Measurements from ENCODE around the gene NDST3.
A peak's percentile ranks its signal among the peaks of the same experiment; 100 is the strongest.

NDST3 gene

DNA sequence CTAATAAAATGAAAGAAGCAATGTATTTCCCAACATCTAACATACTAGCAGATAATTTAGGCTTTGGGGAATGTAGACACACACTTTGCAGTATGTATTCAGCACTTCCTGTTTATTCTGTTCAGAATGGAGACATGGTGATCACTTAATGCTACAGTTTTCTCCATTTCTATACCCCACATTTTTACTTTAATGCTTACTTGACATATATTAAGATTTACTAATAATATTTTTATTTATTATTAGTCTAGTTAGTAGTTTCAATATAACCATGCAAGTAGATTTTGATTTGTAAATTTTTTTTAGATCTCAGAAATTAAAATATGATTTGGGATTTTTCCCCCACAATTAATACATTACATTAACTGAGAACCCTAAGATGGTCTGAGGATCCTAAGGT, 220.1 kb downstream of the NDST3 start:
- no peak for TF ChIP-seq GATA2 (IDR thresholded peaks at IDR 0.05; ENCODE audit: low read depth, low read length)
- TF ChIP-seq GATA3 (IDR thresholded peaks at IDR 0.05; ENCODE audit: low read depth, low read length): no peak

DNA sequence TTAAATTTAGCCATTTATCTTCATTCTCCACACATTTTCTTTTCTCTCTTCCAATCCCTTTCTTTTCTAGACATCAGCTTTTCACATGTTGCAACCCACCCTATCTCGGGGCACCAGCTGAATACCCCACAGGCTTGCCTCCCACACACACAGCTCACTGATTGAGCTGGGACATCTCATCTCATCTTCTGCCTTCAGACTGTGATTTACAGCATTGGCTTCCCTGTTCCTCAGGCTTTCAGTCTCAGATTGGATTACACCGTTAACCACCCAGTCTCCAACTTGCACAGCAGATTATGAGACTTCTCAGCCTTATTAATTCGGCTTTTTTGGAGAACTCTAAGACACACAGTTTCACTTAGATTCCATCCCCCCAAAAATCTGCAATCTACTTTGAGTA, 224.8 kb downstream of the NDST3 start:
- TF ChIP-seq GATA2 (IDR thresholded peaks at IDR 0.05; ENCODE audit: low read depth, low read length) (no peak), GATA3 (IDR thresholded peaks at IDR 0.05; ENCODE audit: low read depth, low read length) (no peak)

DNA sequence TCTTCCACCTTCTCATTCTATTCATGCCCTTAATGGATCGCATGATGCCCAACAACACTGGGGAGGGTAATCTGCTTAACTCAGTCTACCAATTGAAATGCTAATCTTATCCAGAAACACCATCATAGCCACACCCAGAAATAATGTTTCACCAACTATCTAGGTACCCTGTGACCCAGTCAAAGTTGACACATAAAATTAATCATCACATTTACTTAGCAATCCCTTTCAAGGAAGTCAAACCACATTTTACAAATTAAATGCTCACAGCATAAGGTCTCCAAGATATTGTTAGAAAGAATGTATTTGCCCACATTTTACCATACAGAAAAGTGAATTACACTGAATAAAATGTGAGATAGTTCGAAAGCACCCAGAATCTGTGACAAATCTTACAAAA, 226.0 kb downstream of the NDST3 start:
- TF ChIP-seq GATA3 (IDR thresholded peaks at IDR 0.05; ENCODE audit: low read depth, low read length) (no peak), GATA2 (IDR thresholded peaks at IDR 0.05; ENCODE audit: low read depth, low read length) (no peak)

DNA sequence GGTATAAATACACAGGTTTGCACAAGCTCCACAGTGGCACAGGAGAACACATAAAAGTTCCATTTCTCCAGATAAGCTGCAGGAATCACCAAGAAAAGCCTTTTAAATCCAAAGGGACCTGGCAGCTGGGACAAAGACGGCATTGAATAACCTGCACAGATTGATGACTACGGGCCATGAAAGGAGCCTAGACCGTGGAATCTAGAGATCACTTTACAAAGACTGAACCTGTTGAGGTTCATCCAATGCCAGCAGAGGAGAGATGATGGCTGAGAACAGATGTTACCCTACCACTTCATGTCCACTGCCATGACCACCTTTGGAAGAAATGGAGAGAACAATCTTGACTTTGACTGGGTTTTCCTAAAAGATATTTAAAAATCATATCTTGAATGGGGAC, 229.8 kb downstream of the NDST3 start:
- TF ChIP-seq GATA2 (IDR thresholded peaks at IDR 0.05; ENCODE audit: low read depth, low read length) (no peak), GATA3 (IDR thresholded peaks at IDR 0.05; ENCODE audit: low read depth, low read length) (no peak)

DNA sequence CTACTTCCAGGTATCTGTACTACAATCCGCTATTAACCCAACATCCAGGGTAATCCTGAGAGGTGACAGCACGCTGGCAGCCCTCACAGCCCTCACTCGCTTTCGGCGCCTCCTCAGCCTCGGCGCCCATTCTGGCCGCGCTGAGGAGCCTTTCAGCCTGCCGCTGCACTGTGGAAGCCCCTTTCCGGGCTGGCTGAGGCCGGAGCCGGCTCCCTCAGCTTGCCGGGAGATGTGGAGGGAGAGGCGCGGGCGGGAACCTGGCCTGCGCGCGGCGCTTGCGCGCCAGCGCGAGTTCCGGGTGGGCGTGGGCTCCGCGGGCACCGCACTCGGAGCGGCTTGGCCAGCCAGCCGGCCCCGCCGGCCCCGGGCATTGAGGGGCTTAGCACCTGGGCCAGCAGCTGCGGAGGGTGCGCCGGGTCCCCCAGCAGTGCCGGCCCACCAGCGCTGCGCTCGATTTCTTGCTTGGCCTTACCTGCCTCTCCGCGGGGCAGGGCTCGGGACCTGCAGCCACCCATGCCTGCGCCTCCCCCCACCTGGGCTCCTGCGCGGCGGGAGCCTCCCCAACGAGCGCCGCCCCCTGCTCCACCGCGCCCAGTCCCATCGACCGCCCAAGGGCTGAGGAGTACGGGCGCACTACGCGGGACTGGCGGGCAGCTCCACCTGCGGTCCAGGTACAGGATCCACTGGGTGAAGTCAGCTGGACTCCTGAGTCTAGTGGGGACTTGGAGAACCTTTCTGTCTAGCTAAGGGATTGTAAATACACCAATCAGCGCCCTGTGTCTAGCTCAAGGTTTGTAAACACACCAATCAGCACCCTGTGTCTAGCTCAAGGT, 231.2 kb downstream of the NDST3 start:
- TF ChIP-seq GATA3 (IDR thresholded peaks at IDR 0.05; ENCODE audit: low read depth, low read length): no peak
- TF ChIP-seq GATA2 (IDR thresholded peaks at IDR 0.05; ENCODE audit: low read depth, low read length): no peak

DNA sequence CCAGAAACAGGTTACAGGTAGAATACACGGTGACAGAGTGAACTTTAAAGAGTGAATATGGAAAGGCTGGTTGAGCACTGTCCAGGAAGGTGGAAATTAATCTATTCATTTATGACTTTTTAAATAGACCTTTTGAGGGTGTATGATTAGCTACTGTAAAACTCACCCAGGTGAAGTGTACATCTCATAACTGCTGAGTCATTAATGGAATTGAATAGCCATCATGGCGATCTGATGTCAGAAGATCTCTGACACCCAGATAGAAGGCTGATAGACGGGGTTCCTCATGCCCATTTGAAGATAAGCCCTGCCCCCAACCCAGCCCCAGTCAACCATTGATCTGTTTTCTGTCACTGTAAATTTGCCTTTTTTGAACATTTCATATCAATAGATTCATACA, 234.5 kb downstream of the NDST3 start:
- TF ChIP-seq GATA2 (IDR thresholded peaks at IDR 0.05; ENCODE audit: low read depth, low read length): no peak
- TF ChIP-seq GATA3 (IDR thresholded peaks at IDR 0.05; ENCODE audit: low read depth, low read length): no peak

DNA sequence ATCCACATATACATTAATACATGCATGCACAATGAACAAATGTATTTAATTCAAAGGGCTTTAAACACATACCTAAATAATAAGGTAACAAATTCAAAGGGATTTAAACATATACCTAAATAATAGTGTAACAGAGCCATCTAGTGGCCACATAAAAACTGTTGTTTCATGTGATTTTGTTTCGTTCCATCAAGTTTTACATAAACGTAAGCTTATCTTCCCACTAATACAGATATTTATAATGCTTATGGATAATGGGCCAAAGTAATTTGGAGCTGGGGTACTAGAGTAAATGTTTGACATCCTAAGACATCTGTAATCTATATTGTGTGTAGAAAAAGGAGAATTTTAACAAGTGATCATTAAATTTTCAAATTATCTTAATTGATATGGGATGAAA, 236.2 kb downstream of the NDST3 start:
- TF ChIP-seq GATA3 (IDR thresholded peaks at IDR 0.05; ENCODE audit: low read depth, low read length) (no peak), GATA2 (IDR thresholded peaks at IDR 0.05; ENCODE audit: low read depth, low read length) (no peak)

DNA sequence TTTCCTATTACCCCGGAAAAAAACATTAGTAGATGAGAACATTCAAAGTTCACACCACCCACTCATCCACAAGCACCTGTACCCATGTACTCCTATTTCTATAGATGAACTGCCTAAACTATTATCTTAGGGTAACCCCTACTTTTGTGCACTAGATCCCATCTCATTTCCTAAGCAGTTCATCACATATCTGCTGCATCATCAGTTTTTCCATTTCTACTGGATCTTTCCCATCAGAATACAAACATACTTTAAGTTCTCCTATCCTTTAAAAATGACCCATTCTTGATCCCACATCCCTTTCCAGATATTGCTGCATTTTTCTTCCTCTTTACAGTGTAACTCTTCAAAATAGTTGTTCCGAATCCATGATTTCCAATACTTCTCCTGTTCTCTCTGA, 237.5 kb downstream of the NDST3 start:
- no peak for TF ChIP-seq GATA3 (IDR thresholded peaks at IDR 0.05; ENCODE audit: low read depth, low read length)
- TF ChIP-seq GATA2 (IDR thresholded peaks at IDR 0.05; ENCODE audit: low read depth, low read length): no peak

DNA sequence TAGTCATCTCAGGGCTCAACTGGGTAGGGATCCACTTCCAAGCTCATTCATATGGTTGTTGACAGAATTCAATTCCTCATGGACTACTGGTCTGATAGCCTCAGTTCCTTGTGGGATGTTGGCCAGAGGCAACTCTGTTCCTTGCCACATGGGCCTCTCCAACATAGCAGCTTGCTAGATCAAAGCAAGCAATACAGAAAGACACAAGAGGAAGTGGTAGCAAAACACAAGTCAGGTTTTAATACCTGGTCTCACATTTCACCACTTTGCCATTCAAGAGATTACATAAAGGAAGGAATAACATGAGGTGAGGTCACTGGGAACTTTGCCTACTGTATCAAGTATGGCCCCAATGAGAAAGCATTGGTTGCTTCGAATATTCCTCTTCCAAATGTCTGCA, 239.4 kb downstream of the NDST3 start:
- no peak for TF ChIP-seq GATA2 (IDR thresholded peaks at IDR 0.05; ENCODE audit: low read depth, low read length)
- TF ChIP-seq GATA3 (IDR thresholded peaks at IDR 0.05; ENCODE audit: low read depth, low read length): no peak

DNA sequence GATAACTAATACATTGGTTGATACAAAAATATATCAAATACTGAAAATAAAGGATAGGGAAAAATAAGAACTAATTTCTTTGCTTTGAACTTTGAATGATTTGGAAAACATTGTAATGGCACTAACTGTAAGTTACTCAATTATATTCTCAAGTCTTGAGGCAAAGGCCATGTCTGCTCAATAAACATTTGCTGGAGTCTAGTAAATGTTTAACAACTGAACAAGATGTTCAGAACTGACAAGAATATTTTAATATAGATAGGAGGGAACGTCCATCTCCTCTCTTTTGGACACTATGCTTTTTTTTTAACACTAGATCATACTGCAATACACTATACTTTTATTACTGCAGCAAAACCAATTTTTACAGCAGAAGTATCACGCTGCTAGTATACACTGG, 242.3 kb downstream of the NDST3 start:
- TF ChIP-seq GATA2 (IDR thresholded peaks at IDR 0.05; ENCODE audit: low read depth, low read length) (no peak), GATA3 (IDR thresholded peaks at IDR 0.05; ENCODE audit: low read depth, low read length) (no peak)

DNA sequence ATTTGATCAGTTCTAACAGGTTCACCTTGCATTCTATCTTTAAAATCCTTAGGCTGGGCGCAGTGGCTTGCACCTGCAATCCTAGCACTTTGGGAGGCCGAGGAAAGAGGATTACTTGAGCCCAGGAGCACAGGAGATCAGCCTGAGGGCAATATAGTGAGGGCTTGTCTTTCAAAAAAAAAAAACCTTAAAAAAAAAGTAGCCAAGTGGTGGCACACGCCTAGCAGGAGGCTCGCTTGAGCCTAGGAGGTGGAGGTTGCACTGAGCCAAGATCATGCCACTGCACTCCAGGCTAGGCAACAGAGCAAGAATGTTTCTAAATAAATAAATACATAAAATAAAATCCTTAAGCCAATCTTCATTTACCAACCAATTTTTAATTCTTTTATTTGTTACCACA, 243.0 kb downstream of the NDST3 start:
- TF ChIP-seq GATA2 (IDR thresholded peaks at IDR 0.05; ENCODE audit: low read depth, low read length) (no peak), GATA3 (IDR thresholded peaks at IDR 0.05; ENCODE audit: low read depth, low read length) (no peak)

DNA sequence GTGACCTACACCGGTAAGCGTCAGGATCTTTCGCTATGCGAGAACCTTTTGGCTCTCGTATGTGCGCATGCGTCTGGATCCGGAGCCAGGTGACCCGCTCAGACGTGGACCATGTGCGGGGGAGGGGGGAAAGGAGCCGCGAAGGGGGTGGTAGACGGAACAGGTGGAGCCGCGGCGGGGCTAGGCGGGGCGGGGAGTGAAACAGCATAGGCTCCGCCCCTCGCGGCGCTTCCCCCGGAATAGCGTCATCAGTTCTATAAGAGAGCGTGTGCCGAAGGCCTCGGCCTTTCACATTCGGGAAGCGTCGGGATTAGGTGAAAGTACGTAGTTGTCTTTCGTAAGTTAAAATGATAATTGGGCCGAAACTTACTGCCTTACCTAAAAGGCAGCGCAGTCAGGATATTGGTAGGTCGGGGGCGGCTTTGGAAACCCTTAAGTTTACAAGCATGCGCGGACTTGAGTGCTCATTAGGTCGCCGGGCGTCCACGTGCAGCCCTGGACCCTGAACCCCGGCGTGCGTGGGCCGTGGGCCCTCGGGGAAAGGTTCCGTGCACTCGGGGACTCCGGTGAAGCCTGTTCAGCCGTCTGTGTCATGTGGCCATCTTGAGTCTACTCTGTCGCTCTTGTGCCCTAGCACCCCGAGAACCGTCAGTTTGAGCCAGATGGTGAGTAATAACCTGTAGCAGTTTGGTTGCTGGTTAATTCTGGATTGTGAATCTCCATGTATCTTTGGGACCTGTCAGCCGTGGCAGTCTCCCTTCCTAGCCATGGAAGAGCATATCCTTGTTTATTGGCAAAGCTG, 244.4 kb downstream of the NDST3 start:
- TF ChIP-seq GATA3 (IDR thresholded peaks at IDR 0.05; ENCODE audit: low read depth, low read length): no peak
- no peak for TF ChIP-seq GATA2 (IDR thresholded peaks at IDR 0.05; ENCODE audit: low read depth, low read length)

DNA sequence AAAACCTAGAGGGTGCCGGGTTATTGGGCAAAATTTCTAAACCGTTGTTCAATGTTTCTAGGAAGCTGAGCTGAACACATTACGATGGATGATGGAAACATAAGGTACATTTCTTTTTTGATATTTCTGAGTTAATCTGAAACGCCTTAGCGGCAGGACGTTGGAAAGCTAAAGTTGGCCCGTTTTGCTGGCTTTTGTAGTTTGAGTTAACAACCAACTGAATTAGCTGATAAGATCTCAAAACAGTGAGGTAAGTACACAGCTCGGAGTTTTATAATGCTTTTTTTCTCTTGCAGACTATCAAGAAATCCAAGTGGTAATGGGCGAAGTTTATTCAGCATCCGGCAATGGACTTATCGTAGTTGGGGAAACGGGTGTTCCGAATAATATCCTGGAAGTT, 245.0 kb downstream of the NDST3 start:
- TF ChIP-seq GATA2 (IDR thresholded peaks at IDR 0.05; ENCODE audit: low read depth, low read length) (0 out of 2 replicates have a peak, but pooled peaks have one; percentile 10), GATA3 (IDR thresholded peaks at IDR 0.05; ENCODE audit: low read depth, low read length) (no peak)

DNA sequence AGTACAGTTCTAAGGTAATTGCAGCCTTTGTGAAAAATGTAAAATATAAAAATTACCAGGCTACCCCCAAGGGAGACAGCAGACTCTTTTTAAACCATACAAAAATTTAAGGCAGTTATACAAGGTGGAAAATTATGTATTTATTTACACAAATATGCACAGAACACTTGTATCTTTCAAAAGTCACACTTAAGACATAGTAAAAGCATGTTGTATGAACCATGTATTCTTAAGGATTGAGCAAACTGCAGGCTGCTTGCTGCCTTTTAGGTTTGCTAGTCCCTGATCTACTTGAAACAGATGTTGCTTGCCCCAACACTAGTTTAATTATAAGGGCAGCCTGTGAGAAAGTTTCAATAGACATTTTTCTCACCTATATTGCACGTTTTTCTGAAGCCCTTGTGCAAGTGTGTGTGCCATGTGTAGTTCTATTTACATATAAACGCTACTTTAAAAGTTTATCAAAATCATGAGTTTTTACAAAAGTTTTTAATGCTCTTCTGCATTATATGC, 245.7 kb downstream of the NDST3 start:
- TF ChIP-seq GATA2 (IDR thresholded peaks at IDR 0.05; ENCODE audit: low read depth, low read length) (no peak), GATA3 (IDR thresholded peaks at IDR 0.05; ENCODE audit: low read depth, low read length) (no peak)
